ENCODE measurements around the gene TNFSF8.

TNFSF8 gene

DNA sequence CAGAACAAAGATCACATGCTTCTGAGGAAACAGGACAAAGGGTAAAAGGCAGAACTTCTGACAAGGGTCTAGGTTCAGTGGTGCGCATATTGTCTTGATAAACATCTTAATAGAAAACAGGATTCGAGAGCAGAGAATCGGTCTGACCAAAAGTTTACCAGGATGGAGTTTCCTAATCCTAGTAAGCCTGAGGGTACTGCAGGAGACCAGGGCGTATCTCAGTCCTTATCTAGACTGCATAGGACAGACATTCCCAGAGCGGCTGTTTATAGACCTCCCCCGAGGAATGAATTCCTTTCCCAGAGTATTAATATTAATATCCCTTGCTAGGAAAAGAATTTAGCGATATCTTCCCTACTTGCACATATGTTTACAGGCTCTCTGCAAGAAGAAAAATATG is 32.4 kb upstream of the TNFSF8 start:
- DNase-seq (ENCODE audit: extremely low read depth, low read depth) = no peak
- TF ChIP-seq, protein P1, sequence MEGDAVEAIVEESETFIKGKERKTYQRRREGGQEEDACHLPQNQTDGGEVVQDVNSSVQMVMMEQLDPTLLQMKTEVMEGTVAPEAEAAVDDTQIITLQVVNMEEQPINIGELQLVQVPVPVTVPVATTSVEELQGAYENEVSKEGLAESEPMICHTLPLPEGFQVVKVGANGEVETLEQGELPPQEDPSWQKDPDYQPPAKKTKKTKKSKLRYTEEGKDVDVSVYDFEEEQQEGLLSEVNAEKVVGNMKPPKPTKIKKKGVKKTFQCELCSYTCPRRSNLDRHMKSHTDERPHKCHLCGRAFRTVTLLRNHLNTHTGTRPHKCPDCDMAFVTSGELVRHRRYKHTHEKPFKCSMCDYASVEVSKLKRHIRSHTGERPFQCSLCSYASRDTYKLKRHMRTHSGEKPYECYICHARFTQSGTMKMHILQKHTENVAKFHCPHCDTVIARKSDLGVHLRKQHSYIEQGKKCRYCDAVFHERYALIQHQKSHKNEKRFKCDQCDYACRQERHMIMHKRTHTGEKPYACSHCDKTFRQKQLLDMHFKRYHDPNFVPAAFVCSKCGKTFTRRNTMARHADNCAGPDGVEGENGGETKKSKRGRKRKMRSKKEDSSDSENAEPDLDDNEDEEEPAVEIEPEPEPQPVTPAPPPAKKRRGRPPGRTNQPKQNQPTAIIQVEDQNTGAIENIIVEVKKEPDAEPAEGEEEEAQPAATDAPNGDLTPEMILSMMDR (IDR thresholded peaks at IDR 0.05; ENCODE audit: low read depth, low read length, missing control alignments) = no peak
- H3K4me3 ChIP-seq (replicated peaks; ENCODE audit: low read depth, low read length) = no peak overlapping the region

DNA sequence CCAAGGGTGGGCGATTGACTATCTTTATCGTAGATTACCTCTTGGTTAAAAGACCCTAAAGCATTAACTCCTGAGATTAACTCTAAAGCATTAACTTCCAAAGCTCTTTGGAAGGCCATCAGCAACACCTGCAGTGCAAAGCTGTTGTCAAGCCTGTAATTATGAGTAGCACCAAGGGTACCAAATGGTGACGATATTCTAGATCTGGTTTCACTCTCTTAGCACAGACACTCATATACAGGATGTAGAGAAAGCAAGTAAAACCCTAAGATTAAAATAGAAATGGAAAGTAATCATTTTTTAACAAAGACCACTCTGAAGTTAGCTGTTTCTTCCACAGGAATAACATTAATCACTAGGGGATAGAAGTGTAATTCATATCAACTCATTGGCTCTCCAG is 29.9 kb upstream of the TNFSF8 start:
- TF ChIP-seq, protein P1 (IDR thresholded peaks at IDR 0.05; ENCODE audit: low read depth, low read length, missing control alignments) = no peak
- H3K4me3 ChIP-seq (replicated peaks; ENCODE audit: low read depth, low read length) = no peak overlapping the region
- no peak for DNase-seq (ENCODE audit: extremely low read depth, low read depth)

DNA sequence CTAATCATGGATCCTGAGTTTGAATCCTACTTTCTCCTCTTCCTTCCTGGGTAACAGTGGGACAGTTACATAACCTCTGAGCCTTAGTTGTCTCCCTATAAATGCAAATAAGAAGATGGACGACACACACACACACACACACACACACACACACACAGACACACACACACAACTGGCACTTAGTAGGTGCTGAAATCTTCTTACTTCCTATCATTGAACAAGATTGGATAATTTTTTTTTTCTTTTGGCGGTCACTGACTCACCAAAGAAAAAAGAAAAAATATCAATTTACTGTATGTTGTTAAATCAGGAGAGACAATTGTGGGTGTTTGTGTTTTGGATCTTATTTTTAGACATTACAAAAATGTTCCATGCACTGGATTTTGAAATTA is 28.4 kb upstream of the TNFSF8 start:
- H3K4me3 ChIP-seq (replicated peaks; ENCODE audit: low read depth, low read length) = no peak overlapping the region
- DNase-seq (ENCODE audit: extremely low read depth, low read depth) = no peak
- TF ChIP-seq, protein P1 (IDR thresholded peaks at IDR 0.05; ENCODE audit: low read depth, low read length, missing control alignments) = no peak

DNA sequence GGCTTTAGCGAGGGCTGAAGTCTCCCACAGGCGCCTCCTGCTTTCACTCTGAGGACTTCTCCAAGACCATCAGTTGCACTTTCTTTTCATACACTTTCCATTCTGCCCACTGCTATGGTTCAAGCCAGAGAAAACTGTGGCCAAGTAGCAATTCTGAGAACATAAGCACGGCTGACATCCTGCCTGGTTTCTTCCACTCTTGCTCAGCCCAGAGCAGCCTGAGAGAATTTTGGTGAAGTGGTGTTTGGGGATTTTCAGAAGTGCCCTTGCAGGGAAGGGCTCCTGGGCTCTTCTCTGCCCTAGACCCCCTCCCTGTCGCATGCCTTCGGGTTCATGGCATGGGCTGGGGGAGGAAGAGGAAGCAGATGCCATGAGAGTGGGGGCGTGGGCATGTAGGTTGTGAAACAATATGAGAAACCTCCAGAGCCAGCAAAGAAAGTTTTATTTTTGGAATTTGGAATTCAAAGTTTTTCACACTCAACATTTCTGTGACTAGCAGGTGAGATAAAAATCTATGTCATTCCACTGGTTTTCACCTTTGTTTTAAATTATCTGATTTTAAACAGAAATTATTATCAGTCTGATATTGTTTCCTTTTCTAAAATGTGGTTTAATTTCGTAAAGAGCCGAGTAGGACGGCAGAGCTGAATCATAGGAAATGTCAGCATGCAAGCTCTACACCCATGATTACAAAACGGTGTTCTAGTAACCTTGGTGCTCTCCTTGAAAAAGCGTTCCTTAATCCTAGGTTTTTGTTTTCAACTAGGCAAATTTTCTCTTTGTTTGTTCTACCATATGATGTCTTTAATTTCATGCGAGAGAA is 27.8 kb upstream of the TNFSF8 start:
- no peak for DNase-seq (ENCODE audit: extremely low read depth, low read depth)
- TF ChIP-seq, protein P1 (IDR thresholded peaks at IDR 0.05; ENCODE audit: low read depth, low read length, missing control alignments) = no peak
- H3K4me3 ChIP-seq (replicated peaks; ENCODE audit: low read depth, low read length) = no peak overlapping the region

DNA sequence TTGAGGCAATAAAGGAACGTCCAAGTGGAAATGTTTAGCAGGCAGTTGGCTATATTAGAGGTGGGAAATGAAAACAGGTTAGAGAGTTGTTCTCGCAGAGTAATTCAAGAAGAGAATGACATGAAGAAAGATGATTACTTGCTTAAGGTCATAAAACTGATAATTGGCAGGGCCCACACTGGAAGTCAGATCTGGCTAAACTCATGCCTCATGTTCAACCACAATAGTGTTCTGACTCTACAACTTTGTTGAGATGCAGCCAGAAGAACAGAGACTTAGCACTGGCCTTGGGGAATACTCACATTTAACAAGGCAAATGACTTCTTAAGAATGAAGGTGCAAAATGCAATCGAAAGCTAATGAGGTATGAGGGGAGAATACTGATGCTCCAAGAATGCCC is 27.2 kb upstream of the TNFSF8 start:
- H3K4me3 ChIP-seq (replicated peaks; ENCODE audit: low read depth, low read length) = no peak overlapping the region
- no peak for DNase-seq (ENCODE audit: extremely low read depth, low read depth)
- TF ChIP-seq, protein P1 (IDR thresholded peaks at IDR 0.05; ENCODE audit: low read depth, low read length, missing control alignments) = no peak

DNA sequence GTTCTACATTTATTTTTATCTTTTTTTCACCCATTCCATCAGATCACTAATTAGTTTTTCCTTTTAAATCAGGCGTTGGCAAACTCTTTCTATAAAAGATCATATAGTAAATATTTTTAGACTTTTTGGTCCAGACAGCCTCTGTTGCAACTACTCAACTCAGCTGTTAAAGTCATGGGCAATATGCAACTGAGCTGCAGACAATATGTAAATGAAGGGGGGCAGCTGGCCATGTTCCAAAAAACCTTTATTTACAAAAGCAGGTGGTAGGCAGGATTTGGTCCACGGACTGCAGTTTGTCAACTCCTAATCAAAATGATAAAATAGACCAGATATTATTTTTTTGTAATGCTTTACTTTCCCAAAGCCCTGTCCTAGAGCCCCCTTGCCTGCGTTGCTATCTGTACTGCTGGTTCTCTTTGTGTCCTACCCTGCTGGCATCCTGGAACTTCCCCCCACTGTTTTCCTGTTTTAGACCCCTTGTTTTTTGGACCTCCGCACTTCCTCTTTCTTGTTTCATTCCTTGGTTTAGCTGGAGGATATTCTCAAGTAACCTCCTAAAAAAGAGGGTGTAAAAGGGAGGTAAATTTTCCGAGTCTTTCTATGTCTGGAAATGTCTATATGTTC is 24.7 kb upstream of the TNFSF8 start:
- DNase-seq (ENCODE audit: extremely low read depth, low read depth) = no peak
- H3K4me3 ChIP-seq (replicated peaks; ENCODE audit: low read depth, low read length) = no peak overlapping the region
- TF ChIP-seq, protein P1 (IDR thresholded peaks at IDR 0.05; ENCODE audit: low read depth, low read length, missing control alignments) = no peak
